Activated effector memory CD4-positive, alpha-beta T cell treated with Interleukin-2 at 50 U/mL for 16 hours (primary cell): ENCODE data around the gene IGSF21.
"Not testable (repeated sequence)": the region's sequence is repeated elsewhere in the genome, so short reads cannot be mapped to it uniquely, and the experiment has no call there.

Experiments used
- DNase-seq: peaks from one replicate; pipeline ENCODE4 v3.0.0-alpha.2; 2020

The IGSF21 gene

GRCh38 chr1:18411820-18412641, 304.4 kb downstream of the IGSF21 start:
- no peak for DNase-seq

- DNase-seq, result no peak
Measured at GRCh38 chr1:18412882-18413353, 305.3 kb downstream of the IGSF21 start.

- no peak for DNase-seq
Measured at GRCh38 chr1:18413541-18414305, 306.1 kb downstream of the IGSF21 start.

GRCh38 chr1:18414321-18414720, 306.7 kb downstream of the IGSF21 start:
- no peak for DNase-seq

GRCh38 chr1:18414872-18415447, 307.4 kb downstream of the IGSF21 start:
- DNase-seq, result no peak

DNA sequence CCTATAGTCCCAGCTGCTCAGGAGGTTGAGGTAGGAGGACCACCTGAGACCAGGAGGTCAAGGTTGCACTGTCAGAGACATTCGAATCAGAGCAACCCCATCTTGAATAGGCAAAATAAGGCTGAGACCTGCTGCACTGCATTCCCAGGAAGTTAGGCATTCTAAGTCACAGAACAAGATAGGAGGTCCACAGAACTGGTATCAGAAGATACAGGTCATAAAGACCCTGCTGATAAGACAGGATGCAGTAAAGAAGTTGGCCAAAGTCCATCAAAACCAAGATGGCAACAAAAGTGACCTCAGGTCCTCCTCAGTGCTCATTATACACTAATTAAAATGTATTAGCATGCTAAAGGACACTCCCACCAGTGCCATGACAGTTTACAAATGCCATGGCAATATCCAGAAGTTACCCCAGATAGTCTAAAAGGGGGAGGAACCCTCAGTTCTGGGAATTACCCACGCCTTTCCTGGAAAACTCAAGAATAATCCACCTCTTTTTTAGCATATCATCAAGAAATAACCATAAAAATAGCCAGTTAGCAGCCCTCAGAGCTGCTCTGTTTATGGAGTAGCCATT, 307.9 kb downstream of the IGSF21 start:
- no peak for DNase-seq

GRCh38 chr1:18416126-18416525, 308.5 kb downstream of the IGSF21 start:
- DNase-seq, result not testable (repeated sequence)

DNA sequence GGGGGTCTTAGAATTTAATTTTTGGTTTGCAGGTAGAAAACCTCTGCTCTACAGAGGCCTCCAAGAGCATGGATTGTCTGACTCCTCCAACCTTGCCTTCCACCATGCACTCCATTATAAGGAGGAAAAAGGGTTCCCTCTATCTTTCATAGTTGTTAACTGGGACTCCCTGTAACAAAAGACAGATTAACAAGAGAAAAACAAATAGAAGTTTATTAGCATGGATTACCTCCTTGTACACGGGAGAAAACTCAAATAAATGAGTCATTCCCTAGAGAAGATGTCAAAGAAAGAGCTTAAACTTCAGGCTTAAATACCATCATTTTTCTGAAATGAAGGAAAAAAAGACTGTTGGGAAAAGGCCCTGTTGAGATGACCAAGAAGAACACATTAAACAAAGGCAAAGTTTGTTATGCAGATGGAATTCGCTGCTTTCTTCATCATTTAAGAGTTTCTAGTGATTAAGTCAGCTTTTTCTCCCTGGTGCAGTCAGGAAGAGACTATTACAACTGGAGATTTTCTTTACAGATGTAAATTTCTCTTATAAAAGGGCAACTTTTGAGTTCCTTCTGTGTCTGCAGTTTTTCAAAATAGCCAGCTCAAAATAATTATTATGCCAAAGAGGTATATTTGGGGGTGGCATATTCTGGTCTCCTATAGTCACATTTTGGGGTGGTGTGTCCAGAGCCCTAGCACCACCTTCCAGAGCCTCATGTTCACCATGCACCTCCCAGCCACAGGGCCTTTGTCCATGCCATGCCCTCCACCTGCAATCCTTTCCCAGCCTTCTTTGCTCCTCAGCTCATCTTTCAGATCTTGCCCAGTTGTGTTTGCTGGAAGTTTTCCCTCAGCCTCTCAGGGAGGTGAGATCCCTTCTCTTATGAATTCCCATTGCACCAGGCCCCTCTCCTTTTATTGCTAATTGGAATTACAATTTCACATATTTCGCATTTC, 310.0 kb downstream of the IGSF21 start:
- no peak for DNase-seq

DNA sequence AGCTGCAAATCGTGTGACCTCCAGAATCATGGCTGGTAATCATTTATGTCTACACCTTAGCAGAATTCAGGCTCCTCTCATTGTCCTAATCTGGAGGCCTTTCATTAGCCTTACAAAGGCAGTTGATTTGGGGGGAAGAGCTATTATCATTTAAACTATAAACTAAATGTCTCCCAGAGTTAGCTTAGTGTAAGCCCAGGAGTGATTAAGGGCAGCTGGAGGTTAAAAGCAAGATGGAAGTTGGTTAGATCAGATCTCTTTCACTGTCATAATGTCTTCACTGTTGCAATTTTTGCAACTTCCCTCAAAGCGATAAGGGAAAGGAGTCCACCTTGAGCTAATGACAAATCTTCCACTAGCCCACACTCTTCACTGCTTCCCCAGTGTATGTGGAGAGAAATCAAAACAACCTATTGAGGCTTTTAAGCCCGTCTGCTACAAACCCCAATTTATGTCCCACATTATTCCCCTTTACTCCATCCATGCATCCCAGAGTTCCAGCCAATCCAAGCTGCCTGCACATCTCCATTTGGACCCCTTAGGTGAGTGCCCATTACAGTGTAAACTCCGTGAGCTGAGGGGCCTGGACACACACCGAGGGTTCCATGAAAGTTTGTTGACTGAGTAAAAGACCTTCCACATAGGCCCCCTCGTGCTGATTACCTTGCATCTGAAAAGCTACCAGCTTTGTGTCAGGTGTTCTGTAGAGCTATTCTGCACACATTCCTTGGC, 311.7 kb downstream of the IGSF21 start:
- no peak for DNase-seq

GRCh38 chr1:18419845-18420184, 312.2 kb downstream of the IGSF21 start:
- no peak for DNase-seq

DNA sequence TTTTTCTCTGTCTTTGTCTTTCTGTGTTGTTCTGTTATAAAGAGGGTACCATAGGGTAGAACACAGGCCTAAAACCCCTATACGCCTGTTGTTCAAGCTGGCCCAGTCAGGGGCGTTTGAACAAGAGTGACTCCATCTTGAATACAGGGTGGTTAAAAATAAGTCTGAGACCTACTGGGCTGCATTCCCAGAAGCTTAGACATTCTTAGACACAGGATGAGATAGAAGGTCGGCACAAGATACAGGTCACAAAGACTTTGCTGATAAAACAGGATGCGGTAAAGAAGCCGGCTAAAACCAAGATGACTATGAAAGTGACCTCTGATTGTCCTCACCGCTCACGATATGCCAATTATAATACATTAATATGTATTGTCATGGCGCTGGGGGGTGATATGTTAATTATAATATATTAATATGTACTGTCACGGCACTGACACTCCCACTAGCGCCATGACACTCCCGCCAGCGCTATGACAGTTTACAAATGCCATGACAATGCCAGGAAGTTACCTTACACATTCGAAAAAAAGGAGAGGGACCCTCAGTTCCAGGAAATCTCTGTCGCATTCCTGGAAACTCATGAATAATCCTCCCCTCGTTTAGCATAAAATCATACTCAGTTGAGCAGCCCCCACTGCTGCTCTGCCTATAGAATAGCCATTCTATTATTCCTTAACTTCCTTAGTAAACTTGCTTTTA, 314.6 kb downstream of the IGSF21 start:
- DNase-seq, result no peak

GRCh38 chr1:18422954-18423353, 315.4 kb downstream of the IGSF21 start:
- no peak for DNase-seq

DNA sequence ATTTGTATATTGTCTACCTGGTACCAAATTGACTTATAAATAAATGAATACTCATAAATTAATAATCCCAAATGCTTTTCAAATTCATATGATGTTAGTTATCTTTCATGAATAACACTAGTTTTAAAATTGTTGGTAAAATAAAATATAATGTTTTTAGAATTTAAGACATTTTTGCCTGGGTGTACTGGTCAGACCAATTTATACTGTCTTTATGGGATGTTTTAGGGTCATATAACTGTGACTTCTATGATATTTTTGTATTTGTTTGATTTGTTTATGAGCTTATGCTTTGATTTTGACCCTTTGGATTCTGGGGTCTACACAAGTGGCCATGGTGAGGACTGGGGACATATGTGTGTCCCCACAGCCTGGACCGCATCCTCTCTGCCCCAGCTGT, 319.0 kb downstream of the IGSF21 start:
- no peak for DNase-seq
